MM.1S (cell line): ENCODE data around the gene ATXN1.

Source experiments
- DNase-seq: peaks from one replicate; pipeline ENCODE4 v3.0.0-alpha.2; 2015
- H2AFZ ChIP-seq: fragments of 300-600 bp; sonication (generic); 2 replicates; pipeline ENCODE4 v1.6.0; 2016; ENCODE audit warnings: antibody characterized with exemption, low read length
- H3F3A ChIP-seq: fragments of 300-600 bp; sonication (generic); 2 replicates; pipeline ENCODE4 v1.6.1; 2016; ENCODE audit warnings: mild to moderate bottlenecking, antibody characterized with exemption, low read length, moderate library complexity, mixed read lengths; ENCODE audit not compliant: insufficient read depth
- H3K27ac ChIP-seq: fragments of 300-600 bp; sonication (generic); 2 replicates; pipeline ENCODE4 v1.5.1; 2016; ENCODE audit warnings: mild to moderate bottlenecking, low read length
- H3K27me3 ChIP-seq: fragments of 300-600 bp; sonication (generic); replicated peaks from 2 replicates; pipeline ENCODE4 v1.6.0; 2016; ENCODE audit warnings: low read length; ENCODE audit not compliant: insufficient read depth
- H3K36me3 ChIP-seq: fragments of 300-600 bp; sonication (generic); replicated peaks from 2 replicates; pipeline ENCODE4 v1.6.1; 2016; ENCODE audit warnings: mild to moderate bottlenecking, low read length, mixed read lengths; ENCODE audit not compliant: insufficient read depth
- H3K4me1 ChIP-seq: fragments of 300-600 bp; sonication (generic); 2 replicates; pipeline ENCODE4 v1.6.1; 2016; ENCODE audit warnings: low read length, mixed read lengths
- H3K4me2 ChIP-seq: fragments of 300-600 bp; sonication (generic); 2 replicates; pipeline ENCODE4 v1.6.0; 2016; ENCODE audit warnings: low read depth, low read length
- H3K4me3 ChIP-seq: fragments of 300-600 bp; sonication (generic); 2 replicates; pipeline ENCODE4 v1.5.1; 2016; ENCODE audit warnings: low read length, mixed read lengths
- H3K79me2 ChIP-seq: fragments of 300-600 bp; sonication (generic); 2 replicates; pipeline ENCODE4 v1.6.1; 2016; ENCODE audit warnings: mixed run types, low read length, mixed read lengths
- H3K9ac ChIP-seq: fragments of 300-600 bp; sonication (generic); 2 replicates; pipeline ENCODE4 v1.6.1; 2016; ENCODE audit warnings: low read length, mixed read lengths
- H3K9me2 ChIP-seq: fragments of 300-600 bp; sonication (generic); replicated peaks from 2 replicates; pipeline ENCODE4 v1.6.1; 2016; ENCODE audit warnings: mild to moderate bottlenecking, low read length, mixed read lengths; ENCODE audit not compliant: insufficient read depth
- H3K9me3 ChIP-seq: fragments of 300-600 bp; sonication (generic); replicated peaks from 2 replicates; pipeline ENCODE4 v1.6.1; 2016; ENCODE audit warnings: mild to moderate bottlenecking, low read length, mixed read lengths; ENCODE audit not compliant: insufficient read depth
- H4K20me1 ChIP-seq: fragments of 300-600 bp; sonication (generic); 2 replicates; pipeline ENCODE4 v1.6.1; 2016; ENCODE audit warnings: mild to moderate bottlenecking, low read length, moderate library complexity, mixed read lengths; ENCODE audit not compliant: insufficient read depth
- EZH2 ChIP-seq: fragments of 300-600 bp; sonication (generic); optimal IDR thresholded peaks from 2 replicates; pipeline ENCODE3; 2017; ENCODE audit warnings: low read depth, mild to moderate bottlenecking, antibody characterized with exemption, low read length, mixed read lengths
- EZH2phosphoT487 ChIP-seq: fragments of 300-600 bp; sonication (generic); IDR thresholded peaks from 2 replicates; pipeline ENCODE4 v1.6.1; 2018; ENCODE audit warnings: antibody characterized with exemption, low read length
- TF ChIP-seq, protein P1 (sequence below): fragments of 300-600 bp; sonication (generic); IDR thresholded peaks from 2 replicates; pipeline ENCODE4 v1.5.1; 2016; ENCODE audit warnings: antibody characterized with exemption, low read length, mixed read lengths

The ATXN1 gene

DNA sequence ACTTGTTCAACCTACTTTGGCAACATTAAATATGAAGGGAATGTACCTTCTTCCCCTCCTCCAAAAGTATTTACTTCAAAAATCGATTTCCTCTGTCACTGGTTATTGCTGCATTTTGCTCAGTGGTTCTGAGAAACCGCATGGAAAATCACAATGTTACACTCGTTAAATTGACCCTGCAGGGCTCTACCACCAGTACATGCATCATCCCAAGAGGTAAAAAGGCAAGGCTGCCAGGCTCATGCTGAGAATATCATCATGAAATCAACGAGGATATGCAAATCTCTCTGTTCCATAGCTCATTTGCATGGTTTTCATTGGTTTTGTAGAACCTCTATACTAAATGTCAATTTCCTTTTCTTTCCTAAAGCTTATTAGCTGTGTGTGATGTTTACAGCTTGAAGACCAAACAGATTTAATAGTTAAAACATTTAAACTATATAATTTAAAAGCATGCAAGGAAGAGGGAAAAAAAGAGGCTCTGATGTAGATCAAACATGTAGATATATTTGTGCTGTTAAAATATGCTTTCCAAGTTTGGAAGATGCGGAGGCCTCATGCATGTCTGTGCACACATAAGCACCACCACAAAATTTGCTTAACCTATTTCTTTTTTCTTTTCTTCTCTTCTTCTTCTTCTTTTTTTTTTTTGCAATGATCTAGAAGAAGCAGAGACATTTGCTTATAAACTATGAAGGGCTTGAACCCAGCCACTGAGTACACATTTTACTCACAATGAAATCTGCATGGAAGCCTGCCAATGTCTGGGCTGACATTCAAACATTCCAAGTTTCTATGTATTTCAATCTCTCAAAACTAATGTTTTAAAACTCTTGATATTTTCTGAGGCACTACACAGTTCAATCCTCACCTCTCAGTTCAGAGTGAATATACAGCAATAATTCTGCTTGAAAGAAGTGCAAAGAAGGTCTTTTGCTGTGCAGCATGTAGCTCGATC, 328.9 kb downstream of the ATXN1 start:
- no peaks in the 10 kb centered on the region for H3K4me1 ChIP-seq
- H3K4me2 ChIP-seq: no peak overlapping the region
- H4K20me1 ChIP-seq: no peaks in the 10 kb centered on the region
- no peak for DNase-seq
- no peaks in the 10 kb centered on the region for H3K9me2 ChIP-seq
- H3K27me3 ChIP-seq: no peaks in the 10 kb centered on the region
- H3K79me2 ChIP-seq: no peaks in the 10 kb centered on the region
- no peak overlapping the region for H3K27ac ChIP-seq
- TF ChIP-seq, protein P1, sequence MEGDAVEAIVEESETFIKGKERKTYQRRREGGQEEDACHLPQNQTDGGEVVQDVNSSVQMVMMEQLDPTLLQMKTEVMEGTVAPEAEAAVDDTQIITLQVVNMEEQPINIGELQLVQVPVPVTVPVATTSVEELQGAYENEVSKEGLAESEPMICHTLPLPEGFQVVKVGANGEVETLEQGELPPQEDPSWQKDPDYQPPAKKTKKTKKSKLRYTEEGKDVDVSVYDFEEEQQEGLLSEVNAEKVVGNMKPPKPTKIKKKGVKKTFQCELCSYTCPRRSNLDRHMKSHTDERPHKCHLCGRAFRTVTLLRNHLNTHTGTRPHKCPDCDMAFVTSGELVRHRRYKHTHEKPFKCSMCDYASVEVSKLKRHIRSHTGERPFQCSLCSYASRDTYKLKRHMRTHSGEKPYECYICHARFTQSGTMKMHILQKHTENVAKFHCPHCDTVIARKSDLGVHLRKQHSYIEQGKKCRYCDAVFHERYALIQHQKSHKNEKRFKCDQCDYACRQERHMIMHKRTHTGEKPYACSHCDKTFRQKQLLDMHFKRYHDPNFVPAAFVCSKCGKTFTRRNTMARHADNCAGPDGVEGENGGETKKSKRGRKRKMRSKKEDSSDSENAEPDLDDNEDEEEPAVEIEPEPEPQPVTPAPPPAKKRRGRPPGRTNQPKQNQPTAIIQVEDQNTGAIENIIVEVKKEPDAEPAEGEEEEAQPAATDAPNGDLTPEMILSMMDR: no peak
- no peak for TF ChIP-seq EZH2phosphoT487
- TF ChIP-seq EZH2: no peak
- no peak overlapping the region for H3K9ac ChIP-seq
- H3F3A ChIP-seq: no peaks in the 10 kb centered on the region
- no peak overlapping the region for H3K4me3 ChIP-seq
- no peak overlapping the region for H2AFZ ChIP-seq
- H3K9me3 ChIP-seq: no peaks in the 10 kb centered on the region
- H3K36me3 ChIP-seq: no peaks in the 10 kb centered on the region

GRCh38 chr6:16431106-16431505, 330.2 kb downstream of the ATXN1 start:
- Histone ChIP-seq H3K4me2 (no peak overlapping the region), H3K79me2 (no peaks in the 10 kb centered on the region), H3K9ac (no peak overlapping the region), H3K4me3 (no peak overlapping the region), H3K4me1 (no peaks in the 10 kb centered on the region), H3K9me2 (no peaks in the 10 kb centered on the region), H4K20me1 (no peaks in the 10 kb centered on the region), H2AFZ (no peak overlapping the region), H3K27me3 (no peaks in the 10 kb centered on the region), H3K9me3 (no peaks in the 10 kb centered on the region), H3K27ac (no peak overlapping the region), H3K36me3 (no peaks in the 10 kb centered on the region), H3F3A (no peaks in the 10 kb centered on the region)
- DNase-seq: no peak
- TF ChIP-seq, protein P1: no peak
- TF ChIP-seq EZH2phosphoT487 (no peak), EZH2 (no peak)

DNA sequence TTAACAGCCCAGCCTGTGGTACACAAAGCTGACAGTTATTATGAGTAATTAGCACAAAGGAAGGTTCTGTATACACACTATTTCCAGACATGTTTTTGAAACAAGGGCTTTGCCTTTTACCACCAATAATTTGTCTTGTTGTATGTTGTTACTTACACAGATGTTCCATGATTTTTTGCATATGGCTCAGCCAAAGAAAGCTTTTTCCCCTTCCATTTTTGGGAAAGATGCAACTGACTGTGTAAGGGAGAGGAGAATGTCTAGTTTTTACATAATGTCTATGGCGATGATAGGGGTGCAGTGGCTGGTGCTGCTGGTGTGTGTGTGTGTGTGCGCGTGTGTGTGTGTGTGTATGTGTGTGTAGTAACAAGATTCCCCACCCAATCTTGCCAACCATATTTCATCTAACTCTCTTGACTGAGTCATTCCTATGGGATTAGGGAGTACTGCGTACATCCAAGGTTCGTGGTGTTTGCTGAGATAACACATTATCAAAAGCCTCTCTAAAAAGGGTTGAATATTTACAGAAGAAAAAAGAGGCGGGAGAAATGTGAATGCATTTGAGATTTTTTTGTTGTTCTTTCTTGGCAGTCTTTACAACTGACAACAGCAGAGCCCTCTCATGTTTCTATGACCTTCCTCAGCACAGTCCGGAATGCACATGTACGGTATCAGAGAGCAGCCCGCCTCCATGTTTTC, 330.7 kb downstream of the ATXN1 start:
- Histone ChIP-seq H3K27me3 (no peaks in the 10 kb centered on the region), H3K9me2 (no peaks in the 10 kb centered on the region), H3K79me2 (no peaks in the 10 kb centered on the region), H3F3A (no peaks in the 10 kb centered on the region), H3K9ac (no peak overlapping the region), H4K20me1 (no peaks in the 10 kb centered on the region), H3K4me2 (no peak overlapping the region), H3K27ac (no peak overlapping the region), H2AFZ (no peak overlapping the region), H3K4me1 (no peaks in the 10 kb centered on the region), H3K36me3 (no peaks in the 10 kb centered on the region), H3K9me3 (no peaks in the 10 kb centered on the region), H3K4me3 (no peak overlapping the region)
- DNase-seq: no peak
- TF ChIP-seq EZH2phosphoT487: no peak
- TF ChIP-seq EZH2: no peak
- TF ChIP-seq, protein P1: no peak
